Measurements from ENCODE around the gene PHF21A. TPM values are rescaled to one million over a fixed set of nuclear protein-coding genes. Genes with fewer than 3 reads are reported as not detected.

Gene PHF21A
- total RNA-seq, 1 donor from 2014 or later = 3.4 TPM

- no peak for TF ChIP-seq CTCF (IDR thresholded peaks at IDR 0.05; ENCODE audit: insufficient read depth, low read length, severe bottlenecking)
- FAIRE-seq (no peak), DNase-seq (ENCODE audit: low read depth) (no peak)
- Histone ChIP-seq H3K4me3 (ENCODE audit: low read depth, low read length) (no peak overlapping the region), H3K36me3 (ENCODE audit: control insufficient read depth, insufficient read depth, low read length) (no peaks in the 10 kb centered on the region), H3K27me3 (ENCODE audit: control insufficient read depth, insufficient read depth, low read length) (peaks cover 1% of the 10 kb centered on the region)
These were observed 28.6 kb upstream of the PHF21A start for GRCh38 chr11:46149826-46150225.

DNA sequence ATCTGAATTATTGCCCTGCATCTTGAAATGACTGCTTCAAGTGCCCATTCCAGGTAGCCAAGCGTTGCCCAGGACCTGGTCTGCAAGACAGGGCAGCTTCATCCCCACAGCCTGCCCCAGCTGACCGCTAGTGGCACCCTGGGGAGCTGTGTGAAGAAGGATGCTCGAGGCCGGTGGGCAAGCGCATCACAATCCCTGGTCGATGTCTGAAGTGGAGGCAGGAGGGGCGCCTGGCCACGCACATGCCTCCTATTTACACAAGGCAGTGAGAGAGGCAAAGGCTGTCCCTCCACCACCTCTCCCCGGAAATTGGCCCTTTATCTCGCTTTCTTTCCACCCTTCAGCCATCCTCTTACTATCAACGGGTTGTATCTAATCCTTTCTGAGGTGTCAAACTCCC, 28.1 kb upstream of the PHF21A start:
- FAIRE-seq (no peak), DNase-seq (ENCODE audit: low read depth) (no peak)
- H3K36me3 ChIP-seq (ENCODE audit: control insufficient read depth, insufficient read depth, low read length) = no peaks in the 10 kb centered on the region
- TF ChIP-seq CTCF (IDR thresholded peaks at IDR 0.05; ENCODE audit: insufficient read depth, low read length, severe bottlenecking) = no peak
- no peak overlapping the region for H3K4me3 ChIP-seq (ENCODE audit: low read depth, low read length)
- peaks cover 1% of the 10 kb centered on the region for H3K27me3 ChIP-seq (ENCODE audit: control insufficient read depth, insufficient read depth, low read length)

GRCh38 chr11:46144741-46145140, 23.5 kb upstream of the PHF21A start:
- Histone ChIP-seq H3K4me3 (ENCODE audit: low read depth, low read length) (no peak overlapping the region), H3K36me3 (ENCODE audit: control insufficient read depth, insufficient read depth, low read length) (no peaks in the 10 kb centered on the region), H3K27me3 (ENCODE audit: control insufficient read depth, insufficient read depth, low read length) (peaks cover 4% of the 10 kb centered on the region)
- TF ChIP-seq CTCF (IDR thresholded peaks at IDR 0.05; ENCODE audit: insufficient read depth, low read length, severe bottlenecking) = no peak
- DNase-seq (ENCODE audit: low read depth) (no peak), FAIRE-seq (no peak)

GRCh38 chr11:46143049-46143806, 22.0 kb upstream of the PHF21A start:
- no peak for TF ChIP-seq CTCF (IDR thresholded peaks at IDR 0.05; ENCODE audit: insufficient read depth, low read length, severe bottlenecking)
- Histone ChIP-seq H3K4me3 (ENCODE audit: low read depth, low read length) (no peak overlapping the region), H3K36me3 (ENCODE audit: control insufficient read depth, insufficient read depth, low read length) (no peaks in the 10 kb centered on the region), H3K27me3 (ENCODE audit: control insufficient read depth, insufficient read depth, low read length) (peaks cover 4% of the 10 kb centered on the region)
- FAIRE-seq (no peak), DNase-seq (ENCODE audit: low read depth) (no peak)

DNA sequence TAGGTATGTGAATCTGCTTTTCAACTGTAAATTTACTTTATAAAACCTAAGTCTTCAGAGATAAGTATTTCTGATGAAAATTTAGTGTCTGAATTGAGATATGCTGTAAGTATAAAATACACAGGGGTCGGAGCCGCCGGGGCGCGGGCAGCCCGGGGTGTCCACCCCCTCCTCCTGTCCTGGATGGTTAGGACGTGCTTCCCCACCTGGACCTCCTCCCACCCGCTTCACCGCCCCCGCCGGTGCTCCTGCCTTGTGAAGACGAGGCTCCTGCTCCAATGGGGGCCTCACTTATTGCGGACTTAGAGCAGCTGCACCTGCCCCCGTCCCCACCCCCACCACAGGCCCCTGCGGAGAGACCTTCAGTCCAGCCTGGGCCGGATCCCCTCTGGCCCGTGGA, 21.3 kb upstream of the PHF21A start:
- TF ChIP-seq CTCF (IDR thresholded peaks at IDR 0.05; ENCODE audit: insufficient read depth, low read length, severe bottlenecking) = no peak
- no peaks in the 10 kb centered on the region for H3K36me3 ChIP-seq (ENCODE audit: control insufficient read depth, insufficient read depth, low read length)
- no peak overlapping the region for H3K4me3 ChIP-seq (ENCODE audit: low read depth, low read length)
- peaks cover 5% of the 10 kb centered on the region for H3K27me3 ChIP-seq (ENCODE audit: control insufficient read depth, insufficient read depth, low read length)
- FAIRE-seq (no peak), DNase-seq (ENCODE audit: low read depth) (no peak)

DNA sequence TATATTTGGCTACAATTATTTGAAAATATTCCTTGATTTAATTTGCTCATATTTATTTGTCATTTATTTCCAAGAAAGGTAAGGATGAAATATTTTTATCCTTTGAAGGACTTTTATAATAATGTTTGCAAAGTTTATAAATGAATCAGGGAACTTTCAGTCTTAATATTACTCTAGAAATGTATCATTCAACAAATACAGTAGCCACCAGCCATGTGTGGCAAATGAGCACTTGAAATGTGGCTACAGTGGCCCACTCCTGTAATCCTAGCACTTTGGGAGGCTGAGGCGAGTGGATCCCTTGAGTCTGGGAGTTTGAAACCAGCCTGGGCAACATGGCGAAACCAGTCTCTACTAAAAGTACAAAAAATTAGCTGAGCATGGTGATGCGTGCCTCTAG, 20.3 kb upstream of the PHF21A start:
- Histone ChIP-seq H3K4me3 (ENCODE audit: low read depth, low read length) (no peak overlapping the region), H3K36me3 (ENCODE audit: control insufficient read depth, insufficient read depth, low read length) (no peaks in the 10 kb centered on the region), H3K27me3 (ENCODE audit: control insufficient read depth, insufficient read depth, low read length) (peaks cover 12% of the 10 kb centered on the region)
- no peak for TF ChIP-seq CTCF (IDR thresholded peaks at IDR 0.05; ENCODE audit: insufficient read depth, low read length, severe bottlenecking)
- FAIRE-seq = no peak
- no peak for DNase-seq (ENCODE audit: low read depth)

Measured in bronchial epithelial cell (primary cell).